ENCODE results near the gene SS18L1. TPM values are rescaled to one million over a fixed set of nuclear protein-coding genes. Genes with fewer than 3 reads are reported as not detected.

The SS18L1 gene
- total and polyA plus RNA-seq, 2 donors = 8.8 to 18.0 TPM

GRCh38 chr20:62229667-62230066 lies 86.1 kb downstream of the SS18L1 start:
- H3K36me3 ChIP-seq (ENCODE audit: insufficient read depth) = no peaks in the 10 kb centered on the region
- 72% methylated on average over 4 of the region's 4 CpGs for WGBS

GRCh38 chr20:62230276-62230675 lies 86.7 kb downstream of the SS18L1 start:
- Histone ChIP-seq H3K27ac (ENCODE audit: low read depth) (no peak overlapping the region), H3K4me3 (ENCODE audit: low read depth, low read length) (no peak overlapping the region), H3K4me1 (ENCODE audit: insufficient read depth) (no peaks in the 10 kb centered on the region), H3K36me3 (ENCODE audit: insufficient read depth) (no peaks in the 10 kb centered on the region)
- 94% methylated on average over 2 of the region's 2 CpGs for WGBS
- DNase-seq (ENCODE audit: extremely low spot score) = no peak

More at GRCh38 chr20:62229667-62230066, 86.1 kb downstream of the SS18L1 start:
- H3K4me1 ChIP-seq (ENCODE audit: insufficient read depth) = no peaks in the 10 kb centered on the region
- no peak for DNase-seq (ENCODE audit: extremely low spot score)
- H3K27ac ChIP-seq (ENCODE audit: low read depth) = no peak overlapping the region
- no peak overlapping the region for H3K4me3 ChIP-seq (ENCODE audit: low read depth, low read length)

GRCh38 chr20:62230696-62231095 lies 87.1 kb downstream of the SS18L1 start:
- H3K36me3 ChIP-seq (ENCODE audit: insufficient read depth) = no peaks in the 10 kb centered on the region
- no peaks in the 10 kb centered on the region for H3K4me1 ChIP-seq (ENCODE audit: insufficient read depth)
- no peak for DNase-seq (ENCODE audit: extremely low spot score)
- no peak overlapping the region for H3K27ac ChIP-seq (ENCODE audit: low read depth)
- WGBS = 90% methylated on average over 10 of the region's 10 CpGs
- no peak overlapping the region for H3K4me3 ChIP-seq (ENCODE audit: low read depth, low read length)

- Histone ChIP-seq H3K4me3 (ENCODE audit: low read depth, low read length) (no peak overlapping the region), H3K4me1 (ENCODE audit: insufficient read depth) (no peaks in the 10 kb centered on the region), H3K36me3 (ENCODE audit: insufficient read depth) (no peaks in the 10 kb centered on the region), H3K27ac (ENCODE audit: low read depth) (no peak overlapping the region)
- 87% methylated on average over 6 of the region's 6 CpGs for WGBS
- no peak for DNase-seq (ENCODE audit: extremely low spot score)
Measured at GRCh38 chr20:62231292-62231691, 87.7 kb downstream of the SS18L1 start.

Other genes with a start within 250 kb of the SS18L1 start
- 8.9 TPM for gene TAF4, start 77.9 kb upstream of the SS18L1 start, total RNA-seq
- 9.9 TPM for gene TAF4, start 77.9 kb upstream of the SS18L1 start, polyA plus RNA-seq
- gene LSM14B, start 21.3 kb upstream of the SS18L1 start, total RNA-seq = 28.5 TPM
- gene LSM14B, start 21.3 kb upstream of the SS18L1 start, polyA plus RNA-seq = 42.9 TPM
- gene PSMA7, start 375 bp upstream of the SS18L1 start, total RNA-seq = 83.3 TPM
- gene PSMA7, start 375 bp upstream of the SS18L1 start, polyA plus RNA-seq = 324 TPM
- gene MTG2, start 39.3 kb downstream of the SS18L1 start, total RNA-seq = 10.3 TPM
- 25.8 TPM for gene MTG2, start 39.3 kb downstream of the SS18L1 start, polyA plus RNA-seq
- 0.16 TPM for gene HRH3, start 76.5 kb downstream of the SS18L1 start, total RNA-seq
- 0.10 TPM for gene HRH3, start 76.5 kb downstream of the SS18L1 start, polyA plus RNA-seq
- gene OSBPL2, start 94.8 kb downstream of the SS18L1 start, total RNA-seq = 40.1 TPM
- 24.7 TPM for gene OSBPL2, start 94.8 kb downstream of the SS18L1 start, polyA plus RNA-seq
- 27.5 TPM for gene ADRM1, start 159.2 kb downstream of the SS18L1 start, total RNA-seq
- 115 TPM for gene ADRM1, start 159.2 kb downstream of the SS18L1 start, polyA plus RNA-seq
- 40.4 TPM for gene LAMA5, start 223.5 kb downstream of the SS18L1 start, total RNA-seq
- gene LAMA5, start 223.5 kb downstream of the SS18L1 start, polyA plus RNA-seq = 162 TPM
- gene RPS21, start 243.3 kb downstream of the SS18L1 start, total RNA-seq = 396 TPM
- 4,730 TPM for gene RPS21, start 243.3 kb downstream of the SS18L1 start, polyA plus RNA-seq